Ovary (tissue), 3 donors: ENCODE data around the gene SGCA.

ENCODE experiments used
- CTCF ChIP-seq, 3 donors: fragments of 450-650 bp in 2 of 3; fragments of 200-600 bp in 1 of 3; IDR thresholded peaks; one replicate each; pipeline versions ENCODE4 v1.5.1 to v1.8.0; 2016 to 2022; ENCODE audit warnings: antibody characterized with exemption in 3 of 3, mild to moderate bottlenecking in 1 of 3
- POLR2A ChIP-seq: fragments of 450-650 bp; IDR thresholded peaks from one replicate; pipeline ENCODE4 v1.6.1; 2017; ENCODE audit warnings: antibody characterized with exemption, mild to moderate bottlenecking, moderate library complexity
- donor health status: DM: no; HTN: no; CAD: no.

DNA sequence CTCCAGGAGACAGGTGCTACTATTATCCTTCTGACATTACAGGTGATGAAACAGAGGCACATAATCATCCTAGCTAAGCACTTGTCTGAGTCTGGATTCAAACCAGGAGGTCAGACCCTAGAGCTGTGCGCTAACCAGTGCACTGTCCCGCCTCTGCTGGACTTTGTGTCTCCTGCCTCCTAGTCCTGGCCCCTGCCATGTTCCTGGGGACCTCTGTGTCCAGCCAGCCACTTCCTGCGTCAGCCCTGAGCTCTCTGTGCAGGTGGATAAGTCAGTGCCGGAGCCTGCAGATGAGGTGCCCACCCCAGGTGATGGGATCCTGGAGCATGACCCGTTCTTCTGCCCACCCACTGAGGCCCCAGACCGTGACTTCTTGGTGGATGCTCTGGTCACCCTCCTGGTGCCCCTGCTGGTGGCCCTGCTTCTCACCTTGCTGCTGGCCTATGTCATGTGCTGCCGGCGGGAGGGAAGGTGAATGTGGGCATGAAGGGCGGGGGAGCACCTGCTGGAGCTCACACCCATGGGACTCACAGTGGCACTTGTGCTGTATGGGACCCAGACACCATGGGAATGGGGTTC lies 4.2 kb downstream of the SGCA start:
- TF ChIP-seq CTCF (IDR thresholded peaks at IDR 0.05) (no peak), POLR2A (no peak)
